Muscle of leg (tissue), 11 donors: ENCODE data around the gene LHPP. TPM values are rescaled to one million over a fixed set of nuclear protein-coding genes. Genes with fewer than 3 reads are reported as not detected.
A peak's percentile ranks its signal among the peaks of the same experiment; 100 is the strongest.

Experiments used
- DNase-seq: peaks from one replicate; pipeline ENCODE4 v3.0.0; 2013
- H3K27ac ChIP-seq: one replicate; pipeline ENCODE4 v1.5.1; 2013; ENCODE audit warnings: mild to moderate bottlenecking, low read length, control low read depth
- H3K27me3 ChIP-seq: one replicate; pipeline ENCODE4 v1.6.1; 2013; ENCODE audit warnings: low read length; ENCODE audit not compliant: control insufficient read depth, insufficient read depth
- H3K36me3 ChIP-seq: one replicate; pipeline ENCODE4 v1.6.1; 2013; ENCODE audit warnings: low read length; ENCODE audit not compliant: control insufficient read depth, insufficient read depth
- H3K4me1 ChIP-seq: one replicate; pipeline ENCODE4 v1.6.1; 2013; ENCODE audit warnings: low read length; ENCODE audit not compliant: control insufficient read depth, insufficient read depth
- H3K4me3 ChIP-seq: one replicate; pipeline ENCODE4 v1.5.1; 2013; ENCODE audit warnings: low read length, control low read depth
- H3K9me3 ChIP-seq: replicated peaks from 2 replicates; pipeline ENCODE4 v1.6.1; 2013; ENCODE audit warnings: low read depth, low read length; ENCODE audit not compliant: control insufficient read depth
- WGBS: methylation state at CpG from one replicate; pipeline ENCODE4 v1.1.5; 2013; ENCODE audit warnings: missing lambda C conversion rate; ENCODE audit not compliant: insufficient coverage; 5-methylcytosine and 5-hydroxymethylcytosine counted together
- polyA plus RNA-seq, 8 donors: library from polyadenylated mRNA; unstranded; fragments of 120-200 nt; gene quantifications; one replicate each; pipeline versions ENCODE4 v1.2.1 to v1.2.3, GENCODE V29; 2013; ENCODE audit warnings: inconsistent platforms in 1 of 8, low replicate concordance in 1 of 8; ENCODE audit not compliant: insufficient read length in 8 of 8, insufficient read depth in 1 of 8
- total RNA-seq: library from RNA; stranded (reverse); fragments of 120-200 nt; gene quantifications from one replicate; pipeline ENCODE4 v1.2.4, GENCODE V29; 2013

The LHPP gene
- total and polyA plus RNA-seq, 9 donors, result 2.9 to 9.9 (median 8.0) TPM

- no peak for DNase-seq
- Histone ChIP-seq H3K4me3 (no peak overlapping the region), H3K27ac (no peak overlapping the region), H3K36me3 (no peaks in the 10 kb centered on the region), H3K9me3 (peaks cover 3% of the 10 kb centered on the region), H3K27me3 (no peaks in the 10 kb centered on the region), H3K4me1 (no peaks in the 10 kb centered on the region)
- WGBS, result 63% methylated on average over 5 of the region's 6 CpGs
Measured at GRCh38 chr10:124481717-124482116, 20.1 kb downstream of the LHPP start.

- no peaks in the 10 kb centered on the region for H3K27me3 ChIP-seq
- DNase-seq, result no peak
- H3K4me3 ChIP-seq, result no peak overlapping the region
- 58% methylated on average over 10 of the region's 10 CpGs for WGBS
- H3K9me3 ChIP-seq, result peaks cover 6% of the 10 kb centered on the region
- no peaks in the 10 kb centered on the region for H3K36me3 ChIP-seq
- no peak overlapping the region for H3K27ac ChIP-seq
- H3K4me1 ChIP-seq, result no peaks in the 10 kb centered on the region
Measured at GRCh38 chr10:124482236-124482800, 20.7 kb downstream of the LHPP start.

- Histone ChIP-seq H3K27me3 (no peaks in the 10 kb centered on the region), H3K4me1 (no peaks in the 10 kb centered on the region), H3K36me3 (no peaks in the 10 kb centered on the region), H3K27ac (no peak overlapping the region), H3K4me3 (no peak overlapping the region), H3K9me3 (peaks cover 6% of the 10 kb centered on the region)
- 79% methylated on average over 11 of the region's 12 CpGs for WGBS
- DNase-seq, result no peak
Measured at GRCh38 chr10:124482876-124483275, 21.3 kb downstream of the LHPP start.

GRCh38 chr10:124484031-124484430, 22.4 kb downstream of the LHPP start:
- DNase-seq, result no peak
- no peak overlapping the region for H3K4me3 ChIP-seq
- 90% methylated on average over 13 of the region's 17 CpGs for WGBS

GRCh38 chr10:124484661-124485060, 23.0 kb downstream of the LHPP start:
- 53% methylated on average over 2 of the region's 2 CpGs for WGBS
- Histone ChIP-seq H3K27ac (no peak overlapping the region), H3K9me3 (peaks cover 6% of the 10 kb centered on the region), H3K4me1 (no peaks in the 10 kb centered on the region), H3K4me3 (no peak overlapping the region), H3K27me3 (no peaks in the 10 kb centered on the region), H3K36me3 (no peaks in the 10 kb centered on the region)
- no peak for DNase-seq

More at GRCh38 chr10:124484031-124484430, 22.4 kb downstream of the LHPP start:
- H3K36me3 ChIP-seq, result no peaks in the 10 kb centered on the region
- H3K27ac ChIP-seq, result no peak overlapping the region
- H3K4me1 ChIP-seq, result no peaks in the 10 kb centered on the region
- no peaks in the 10 kb centered on the region for H3K27me3 ChIP-seq
- H3K9me3 ChIP-seq, result peaks cover 6% of the 10 kb centered on the region

GRCh38 chr10:124486635-124487034, 25.0 kb downstream of the LHPP start:
- Histone ChIP-seq H3K4me1 (no peaks in the 10 kb centered on the region), H3K9me3 (peaks cover 6% of the 10 kb centered on the region), H3K4me3 (no peak overlapping the region), H3K27ac (no peak overlapping the region), H3K27me3 (no peaks in the 10 kb centered on the region), H3K36me3 (peaks cover 4% of the 10 kb centered on the region)
- DNase-seq, result no peak
- WGBS, result 94% methylated on average over 2 of the region's 6 CpGs

GRCh38 chr10:124491105-124491504, 29.5 kb downstream of the LHPP start:
- no peak overlapping the region for H3K4me3 ChIP-seq
- no peaks in the 10 kb centered on the region for H3K27me3 ChIP-seq
- H3K9me3 ChIP-seq, result peaks cover 6% of the 10 kb centered on the region
- H3K4me1 ChIP-seq, result peaks cover 3% of the 10 kb centered on the region
- no peak for DNase-seq
- H3K36me3 ChIP-seq, result peaks cover 4% of the 10 kb centered on the region
- H3K27ac ChIP-seq, result no peak overlapping the region
- WGBS, result 92% methylated on average over 9 of the region's 9 CpGs

GRCh38 chr10:124492266-124492665, 30.6 kb downstream of the LHPP start:
- Histone ChIP-seq H3K27ac (no peak overlapping the region), H3K9me3 (no peaks in the 10 kb centered on the region), H3K27me3 (no peaks in the 10 kb centered on the region), H3K4me1 (peaks cover 3% of the 10 kb centered on the region), H3K4me3 (no peak overlapping the region), H3K36me3 (peaks cover 4% of the 10 kb centered on the region)
- no peak for DNase-seq
- 91% methylated on average over 4 of the region's 8 CpGs for WGBS

- Histone ChIP-seq H3K27me3 (no peaks in the 10 kb centered on the region), H3K27ac (no peak overlapping the region), H3K4me3 (no peak overlapping the region), H3K36me3 (peaks cover 4% of the 10 kb centered on the region), H3K4me1 (peaks cover 8% of the 10 kb centered on the region), H3K9me3 (no peaks in the 10 kb centered on the region)
- 52% methylated on average over 17 of the region's 23 CpGs for WGBS
- peak; percentile 38 for DNase-seq
Measured at GRCh38 chr10:124493214-124493882, 31.7 kb downstream of the LHPP start.

- peak; percentile 43 for DNase-seq
- no peaks in the 10 kb centered on the region for H3K27me3 ChIP-seq
- no peak overlapping the region for H3K4me3 ChIP-seq
- H3K9me3 ChIP-seq, result no peaks in the 10 kb centered on the region
- no peak overlapping the region for H3K27ac ChIP-seq
- peaks cover 8% of the 10 kb centered on the region for H3K4me1 ChIP-seq
- 19% methylated on average over 7 of the region's 16 CpGs for WGBS
- H3K36me3 ChIP-seq, result peaks cover 4% of the 10 kb centered on the region
Measured at GRCh38 chr10:124494046-124494807, 32.6 kb downstream of the LHPP start.
